PC-3 (cell line): ENCODE data around the gene BORCS5. TPM values are rescaled to one million over a fixed set of nuclear protein-coding genes. Genes with fewer than 3 reads are reported as not detected.

ENCODE experiments used
- ATAC-seq: fragments of 200-7000 bp; cut with Tn5 transposase; 2 replicates; pipeline ENCODE4 v1.9.1; 2020; ENCODE audit warnings: mild to moderate bottlenecking, moderate library complexity
- BruUV-seq: library from RNA; stranded (reverse); fragments of 400-500 nt; replicated peaks from 2 replicates; lab custom pipeline; 2021; lab: Mats Ljungman, UMichigan
- CTCF ChIA-PET: fragments of 300-600 bp; sonication (Branson Sonifier 250); formaldehyde crosslinking; loops from one replicate; lab custom pipeline; 2022; ENCODE audit warnings: antibody characterized with exemption; lab: Charles Lee
- POLR2A ChIA-PET: fragments of 300-600 bp; sonication (Branson Sonifier 250); formaldehyde crosslinking; loops from one replicate; lab custom pipeline; 2022; ENCODE audit warnings: antibody characterized with exemption; ENCODE audit not compliant: unreplicated experiment; lab: Charles Lee
- DNase-seq: peaks from one replicate; pipeline ENCODE4 v3.0.0-alpha.2; 2015
- H2AFZ ChIP-seq: fragments of 300-600 bp; sonication (generic); 2 replicates; pipeline ENCODE4 v1.6.0; 2016; ENCODE audit warnings: antibody characterized with exemption, low read length
- H3F3A ChIP-seq: fragments of 300-600 bp; sonication (generic); one replicate; pipeline ENCODE4 v1.6.0; 2017; ENCODE audit warnings: antibody characterized with exemption, low read length, control low read depth, mild to moderate bottlenecking; ENCODE audit not compliant: unreplicated experiment
- H3K27ac ChIP-seq: fragments of 300-600 bp; sonication (generic); 2 replicates; pipeline ENCODE4 v1.5.1; 2016; ENCODE audit warnings: mild to moderate bottlenecking, low read length
- H3K27me3 ChIP-seq: fragments of 300-600 bp; sonication (generic); 2 replicates; pipeline ENCODE4 v1.6.1; 2016; ENCODE audit warnings: low read length, mixed read lengths
- H3K36me3 ChIP-seq: fragments of 300-600 bp; sonication (generic); 2 replicates; pipeline ENCODE4 v1.6.1; 2016; ENCODE audit warnings: low read depth, mixed run types, low read length, mixed read lengths
- H3K4me1 ChIP-seq: fragments of 300-600 bp; sonication (generic); 2 replicates; pipeline ENCODE4 v1.5.1; 2016; ENCODE audit warnings: low read length; ENCODE audit not compliant: insufficient read depth
- H3K4me2 ChIP-seq: fragments of 300-600 bp; sonication (generic); 2 replicates; pipeline ENCODE4 v1.6.0; 2016; ENCODE audit warnings: low read length
- H3K4me3 ChIP-seq: fragments of 300-600 bp; sonication (generic); 2 replicates; pipeline ENCODE4 v1.5.1; 2016; ENCODE audit warnings: mild to moderate bottlenecking, low read length, mixed read lengths
- H3K79me2 ChIP-seq: fragments of 300-600 bp; sonication (generic); 2 replicates; pipeline ENCODE4 v1.6.1; 2017; ENCODE audit warnings: low read length, mixed read lengths
- H3K9ac ChIP-seq: fragments of 300-600 bp; sonication (generic); 2 replicates; pipeline ENCODE4 v1.6.0; 2016; ENCODE audit warnings: mild to moderate bottlenecking, low read length
- H3K9me2 ChIP-seq: fragments of 300-600 bp; sonication (generic); replicated peaks from 2 replicates; pipeline ENCODE4 v1.6.1; 2016; ENCODE audit warnings: mixed run types, low read length, mixed read lengths
- H3K9me3 ChIP-seq: fragments of 300-600 bp; sonication (generic); 2 replicates; pipeline ENCODE4 v1.6.1; 2016; ENCODE audit warnings: low read length, mixed read lengths
- H4K20me1 ChIP-seq: fragments of 300-600 bp; sonication (generic); 2 replicates; pipeline ENCODE4 v1.6.1; 2016; ENCODE audit warnings: low read length, mixed read lengths
- EZH2 ChIP-seq: fragments of 300-600 bp; sonication (generic); IDR thresholded peaks from one replicate; pipeline ENCODE4 v1.6.1; 2017; ENCODE audit warnings: antibody characterized with exemption, mild to moderate bottlenecking, low read length; ENCODE audit not compliant: unreplicated experiment
- EZH2phosphoT487 ChIP-seq: fragments of 300-600 bp; sonication (generic); IDR thresholded peaks from 2 replicates; pipeline ENCODE4 v1.6.1; 2018; ENCODE audit warnings: mild to moderate bottlenecking, antibody characterized with exemption, low read length, borderline replicate concordance
- intact Hi-C: fragments of 100-400 bp; cut with micrococcal nuclease; formaldehyde crosslinking; loops from 2 replicates; pipeline ENCODE4 v1.9.0; 2023
- total RNA-seq: library from RNA; depleted of rRNA; stranded (reverse); fragments of >200 nt; gene quantifications from 2 replicates; pipeline ENCODE4 v1.2.3, GENCODE V29; 2014
- TF ChIP-seq, protein P1 (sequence below): fragments of 300-600 bp; sonication (generic); conservative IDR thresholded peaks from 2 replicates; pipeline ENCODE4 v1.5.1; 2017; ENCODE audit warnings: antibody characterized with exemption, low read depth, mild to moderate bottlenecking, low read length

Gene BORCS5
- total RNA-seq, 1 experiment from 2014 or later = 2.3 TPM

DNA sequence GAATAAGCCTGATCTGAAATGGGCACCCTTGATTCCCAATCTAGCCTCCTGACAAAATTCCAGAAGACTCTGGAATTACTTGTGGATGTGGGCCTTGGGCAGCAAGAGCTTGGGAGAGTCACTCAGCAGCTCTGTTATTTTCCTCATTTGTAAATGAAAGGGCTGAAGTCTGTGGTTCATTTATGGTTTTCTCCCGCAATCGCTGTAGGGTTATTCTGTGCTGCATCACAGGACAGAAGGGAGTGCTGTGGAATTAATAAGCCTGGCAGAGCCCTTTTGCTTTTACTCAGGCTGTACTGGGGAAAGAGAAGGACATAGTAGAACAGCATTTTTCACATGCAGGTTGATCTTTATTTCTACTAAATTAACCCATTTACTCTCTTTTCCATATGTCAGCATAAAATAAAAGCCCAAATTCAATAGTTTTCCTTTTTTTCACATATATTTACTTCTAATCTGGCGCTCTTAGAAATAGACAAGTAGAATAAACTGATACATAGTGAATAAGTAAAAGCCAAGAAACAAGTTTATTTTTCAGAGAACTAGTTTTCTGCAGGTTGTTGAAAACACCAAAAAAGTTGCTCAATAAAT is 156.6 kb downstream of the BORCS5 start:
- POLR2A ChIA-PET = no interaction called here

DNA sequence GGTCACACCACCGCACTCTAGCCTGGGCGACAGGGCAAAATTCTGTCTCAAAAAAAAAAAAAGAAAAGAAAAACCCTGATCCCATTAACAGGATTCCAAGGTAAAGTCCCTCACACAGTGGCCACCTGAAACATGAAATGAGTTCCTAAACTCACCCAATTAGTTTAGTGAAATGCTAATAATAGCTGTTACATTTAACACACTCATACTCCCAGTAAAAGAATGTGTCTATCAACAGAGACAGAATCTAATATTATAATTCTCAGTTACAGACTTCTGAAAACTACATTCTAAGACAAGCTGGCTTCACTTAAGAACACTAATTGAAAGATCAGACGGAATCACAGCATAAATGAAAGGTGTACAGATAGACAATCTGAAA is 161.6 kb downstream of the BORCS5 start:
- no peak overlapping the region for H3K9ac ChIP-seq
- H3K36me3 ChIP-seq = no peaks in the 10 kb centered on the region
- DNase-seq (no peak), ATAC-seq (no peak)
- H4K20me1 ChIP-seq = no peaks in the 10 kb centered on the region
- ChIA-PET CTCF (no interaction called here), POLR2A (no interaction called here)
- H3K27me3 ChIP-seq = no peaks in the 10 kb centered on the region
- intact Hi-C loops = no loop called here
- no peak overlapping the region for H3K4me2 ChIP-seq
- H3K9me3 ChIP-seq = no peaks in the 10 kb centered on the region
- TF ChIP-seq, protein P1, sequence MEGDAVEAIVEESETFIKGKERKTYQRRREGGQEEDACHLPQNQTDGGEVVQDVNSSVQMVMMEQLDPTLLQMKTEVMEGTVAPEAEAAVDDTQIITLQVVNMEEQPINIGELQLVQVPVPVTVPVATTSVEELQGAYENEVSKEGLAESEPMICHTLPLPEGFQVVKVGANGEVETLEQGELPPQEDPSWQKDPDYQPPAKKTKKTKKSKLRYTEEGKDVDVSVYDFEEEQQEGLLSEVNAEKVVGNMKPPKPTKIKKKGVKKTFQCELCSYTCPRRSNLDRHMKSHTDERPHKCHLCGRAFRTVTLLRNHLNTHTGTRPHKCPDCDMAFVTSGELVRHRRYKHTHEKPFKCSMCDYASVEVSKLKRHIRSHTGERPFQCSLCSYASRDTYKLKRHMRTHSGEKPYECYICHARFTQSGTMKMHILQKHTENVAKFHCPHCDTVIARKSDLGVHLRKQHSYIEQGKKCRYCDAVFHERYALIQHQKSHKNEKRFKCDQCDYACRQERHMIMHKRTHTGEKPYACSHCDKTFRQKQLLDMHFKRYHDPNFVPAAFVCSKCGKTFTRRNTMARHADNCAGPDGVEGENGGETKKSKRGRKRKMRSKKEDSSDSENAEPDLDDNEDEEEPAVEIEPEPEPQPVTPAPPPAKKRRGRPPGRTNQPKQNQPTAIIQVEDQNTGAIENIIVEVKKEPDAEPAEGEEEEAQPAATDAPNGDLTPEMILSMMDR = no peak
- TF ChIP-seq EZH2 (no peak), EZH2phosphoT487 (no peak)
- no peaks in the 10 kb centered on the region for H3K4me1 ChIP-seq
- no peaks in the 10 kb centered on the region for H3K9me2 ChIP-seq
- no peaks in the 10 kb centered on the region for H3K79me2 ChIP-seq
- no peak overlapping the region for H3K27ac ChIP-seq
- no peaks in the 10 kb centered on the region for H3F3A ChIP-seq
- no peak overlapping the region for H2AFZ ChIP-seq
- no peak overlapping the region for H3K4me3 ChIP-seq
- BruUV-seq = no TSS peak

More for the DNA sequence above, 156.6 kb downstream of the BORCS5 start:
- TF ChIP-seq, protein P1 = no peak
- TF ChIP-seq EZH2 = no peak
- no peak for TF ChIP-seq EZH2phosphoT487
- Histone ChIP-seq H4K20me1 (no peaks in the 10 kb centered on the region), H3F3A (no peaks in the 10 kb centered on the region), H3K9ac (no peak overlapping the region), H3K9me3 (no peaks in the 10 kb centered on the region), H3K36me3 (no peaks in the 10 kb centered on the region), H3K4me1 (peaks cover 15% of the 10 kb centered on the region), H3K4me2 (no peak overlapping the region), H3K79me2 (no peaks in the 10 kb centered on the region), H3K27me3 (no peaks in the 10 kb centered on the region), H3K9me2 (no peaks in the 10 kb centered on the region), H2AFZ (no peak overlapping the region), H3K4me3 (no peak overlapping the region), H3K27ac (no peak overlapping the region)
- CTCF ChIA-PET = no interaction called here
- ATAC-seq (no peak), DNase-seq (no peak)
- BruUV-seq = no TSS peak
- intact Hi-C loops = no loop called here

DNA sequence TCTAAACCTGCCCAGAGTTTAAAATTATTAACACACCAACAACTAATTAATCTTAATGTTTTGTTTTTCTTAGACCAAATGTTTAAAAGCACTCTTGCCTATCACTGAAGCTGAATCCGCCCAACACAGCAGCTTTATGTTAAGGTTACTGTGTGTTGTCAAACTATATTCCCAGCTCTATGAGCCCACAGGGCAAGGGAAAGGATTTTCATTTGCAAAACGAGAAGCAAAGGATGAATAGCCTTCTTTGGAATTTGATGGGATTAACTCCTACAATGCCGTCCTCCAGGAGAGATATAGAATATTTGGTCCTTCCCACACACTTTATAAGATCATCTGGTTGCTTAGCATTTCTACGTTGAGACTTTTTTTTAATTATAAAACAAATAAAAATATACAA is 162.0 kb downstream of the BORCS5 start:
- CTCF ChIA-PET = no interaction called here
- no peak for ATAC-seq
- POLR2A ChIA-PET = no interaction called here

More for the DNA sequence above, 162.0 kb downstream of the BORCS5 start:
- TF ChIP-seq EZH2 (no peak), EZH2phosphoT487 (no peak)
- TF ChIP-seq, protein P1 = no peak
- no peak overlapping the region for H2AFZ ChIP-seq
- H3K9me2 ChIP-seq = no peaks in the 10 kb centered on the region
- H3K4me1 ChIP-seq = no peaks in the 10 kb centered on the region
- H3K27me3 ChIP-seq = no peaks in the 10 kb centered on the region
- H3F3A ChIP-seq = no peaks in the 10 kb centered on the region
- no peaks in the 10 kb centered on the region for H4K20me1 ChIP-seq
- H3K36me3 ChIP-seq = no peaks in the 10 kb centered on the region
- no TSS peak for BruUV-seq
- DNase-seq = no peak
- no peak overlapping the region for H3K9ac ChIP-seq
- no peak overlapping the region for H3K4me2 ChIP-seq
- no peak overlapping the region for H3K4me3 ChIP-seq
- no peak overlapping the region for H3K27ac ChIP-seq
- no peaks in the 10 kb centered on the region for H3K9me3 ChIP-seq
- H3K79me2 ChIP-seq = no peaks in the 10 kb centered on the region
- intact Hi-C loops = no loop called here
